HepG2 (cell line): ENCODE data around the gene EP300. TPM values are rescaled to one million over a fixed set of nuclear protein-coding genes. Genes with fewer than 3 reads are reported as not detected.
A peak's percentile ranks its signal among the peaks of the same experiment; 100 is the strongest.

ENCODE experiments used
- ARNT2 ChIP-seq: sonication (generic); formaldehyde crosslinking; IDR thresholded peaks from 2 replicates; pipeline ENCODE4 v1.8.0; 2022; ENCODE audit warnings: mild to moderate bottlenecking, low read depth, missing genetic modification reagents, moderate library complexity
- CREB3 ChIP-seq: sonication (generic); formaldehyde crosslinking; IDR thresholded peaks from 2 replicates; pipeline ENCODE4 v1.5.0; 2020; ENCODE audit warnings: missing genetic modification reagents
- E2F5 ChIP-seq: sonication (generic); formaldehyde crosslinking; conservative IDR thresholded peaks from 2 replicates; pipeline ENCODE4 v1.4.0; 2020; ENCODE audit warnings: missing genetic modification reagents
- KLF16 ChIP-seq, 2 experiments: sonication (generic) in 1 of 2; formaldehyde crosslinking in 1 of 2; IDR thresholded peaks; 2 replicates each; pipeline versions ENCODE4 v1.6.1 to v1.8.0; 2016 to 2023; ENCODE audit warnings: missing genetic modification reagents in 2 of 2, missing compliant biosample characterization in 1 of 2
- MEF2D ChIP-seq: sonication (generic); formaldehyde crosslinking; IDR thresholded peaks from 2 replicates; pipeline ENCODE4 v1.5.1; 2020; ENCODE audit warnings: mild to moderate bottlenecking, missing genetic modification reagents
- MYNN ChIP-seq: sonication (generic); formaldehyde crosslinking; IDR thresholded peaks from 2 replicates; pipeline ENCODE4 v1.4.0; 2020; ENCODE audit warnings: mild to moderate bottlenecking, low read depth, missing genetic modification reagents
- POGK ChIP-seq: sonication (generic); formaldehyde crosslinking; conservative IDR thresholded peaks from 2 replicates; pipeline ENCODE4 v1.8.0; 2022; ENCODE audit warnings: mild to moderate bottlenecking, moderate library complexity, missing genetic modification reagents
- RARA ChIP-seq: IDR thresholded peaks from 2 replicates; pipeline ENCODE4 v1.6.1; 2016; ENCODE audit warnings: missing genetic modification reagents, missing compliant biosample characterization
- SYNCRIP ChIP-seq: fragments of 200-400 bp; formaldehyde crosslinking; IDR thresholded peaks from 2 replicates; pipeline ENCODE4 v1.6.1; 2018; ENCODE audit warnings: mild to moderate bottlenecking, low read depth, low read length; ENCODE audit not compliant: insufficient read depth
- TCF12 ChIP-seq, 2 experiments: fragments of 450-650 bp in 1 of 2; sonication (generic) in 1 of 2; formaldehyde crosslinking in 1 of 2; IDR thresholded peaks; 2 replicates each; pipeline versions ENCODE4 v1.6.1 to v1.8.0; 2017 to 2022; ENCODE audit warnings: antibody characterized with exemption in 1 of 2, mild to moderate bottlenecking in 1 of 2, missing genetic modification reagents in 1 of 2, moderate library complexity in 1 of 2
- TRIM22 ChIP-seq: fragments of 450-650 bp; IDR thresholded peaks from 2 replicates; pipeline ENCODE4 v1.6.1; 2017
- TSC22D2 ChIP-seq: sonication (generic); formaldehyde crosslinking; IDR thresholded peaks from 2 replicates; pipeline ENCODE4 v1.5.1; 2020; ENCODE audit warnings: missing genetic modification reagents, mild to moderate bottlenecking, borderline replicate concordance
- ZBED4 ChIP-seq: sonication (generic); formaldehyde crosslinking; IDR thresholded peaks from 2 replicates; pipeline ENCODE4 v1.4.0; 2020; ENCODE audit warnings: missing genetic modification reagents, borderline replicate concordance
- ZGPAT ChIP-seq: IDR thresholded peaks from 2 replicates; pipeline ENCODE4 v1.6.1; 2016; ENCODE audit warnings: mild to moderate bottlenecking
- ZNF335 ChIP-seq: sonication (generic); formaldehyde crosslinking; IDR thresholded peaks from 2 replicates; pipeline ENCODE4 v1.4.0; 2020; ENCODE audit warnings: missing genetic modification reagents
- ZNF788 ChIP-seq: sonication (generic); formaldehyde crosslinking; IDR thresholded peaks from 2 replicates; pipeline ENCODE4 v1.5.0; 2020; ENCODE audit warnings: mild to moderate bottlenecking, missing genetic modification reagents, borderline replicate concordance
- polyA plus RNA-seq, 8 experiments: library from polyadenylated mRNA; depleted of rRNA in 3 of 8; stranded (reverse) in 7 of 8; unstranded in 1 of 8; fragments of >200 nt; fragmentation: Illumina TruSeq in 4 of 8; extraction: Trizol in 4 of 8; gene quantifications; 2 replicates each; pipeline versions ENCODE4 v1.2.1 to v1.2.3, GENCODE V29; 2011 to 2016; ENCODE audit warnings: low read depth in 4 of 8, missing spikeins in 1 of 8, mixed read lengths in 1 of 8; ENCODE audit not compliant: insufficient read depth in 1 of 8
- total RNA-seq, 5 experiments: library from RNA; depleted of rRNA; stranded (reverse); fragments of >200 nt; fragmentation: Illumina TruSeq; extraction: Trizol; gene quantifications; 2 replicates each; pipeline ENCODE4 v1.2.3, GENCODE V29; 2016; ENCODE audit warnings: low read depth in 1 of 5

The EP300 gene
- total and polyA plus RNA-seq, 2 of the 13 experiments (the other 11 are each of a cell fraction or from before 2014, with no cell fraction given), result 13.6 to 14.9 TPM

- TF ChIP-seq MYNN (CRISPR knock-in tag) (no peak), ZGPAT (CRISPR knock-in tag) (peak; percentile 77), KLF16 (CRISPR knock-in tag; IDR thresholded peaks at IDR 0.05) (0 out of 4 replicates have a peak, but pooled peaks of 1 of the 2 experiments have one; percentile 35), ZNF335 (CRISPR knock-in tag) (peak; percentile 80), POGK (CRISPR knock-in tag) (peak; percentile 72; the same call in 1 of the 2 replicates), TCF12 (IDR thresholded peaks at IDR 0.05) (no peak), TCF12 (CRISPR knock-in tag; IDR thresholded peaks at IDR 0.05) (no peak), SYNCRIP (no peak), ARNT2 (CRISPR knock-in tag) (peak; percentile 56; the same call in 1 of the 2 replicates), RARA (CRISPR knock-in tag) (no peak; the same call in 1 of the 2 replicates), ZNF788 (CRISPR knock-in tag) (peak; percentile 58; the same call in 1 of the 2 replicates), MEF2D (CRISPR knock-in tag) (0 out of 2 replicates have a peak, but pooled peaks have one; percentile 60), CREB3 (CRISPR knock-in tag) (no peak), E2F5 (CRISPR knock-in tag) (peak; percentile 75), TSC22D2 (CRISPR knock-in tag) (0 out of 2 replicates have a peak, but pooled peaks have one; percentile 7), ZBED4 (CRISPR knock-in tag) (no peak), TRIM22 (no peak)
Measured at GRCh38 chr22:41204992-41205900, 112.9 kb downstream of the EP300 start, which contains the start of gene L3MBTL2 (continued).
